ENCODE data around the gene KRT25.

DNA sequence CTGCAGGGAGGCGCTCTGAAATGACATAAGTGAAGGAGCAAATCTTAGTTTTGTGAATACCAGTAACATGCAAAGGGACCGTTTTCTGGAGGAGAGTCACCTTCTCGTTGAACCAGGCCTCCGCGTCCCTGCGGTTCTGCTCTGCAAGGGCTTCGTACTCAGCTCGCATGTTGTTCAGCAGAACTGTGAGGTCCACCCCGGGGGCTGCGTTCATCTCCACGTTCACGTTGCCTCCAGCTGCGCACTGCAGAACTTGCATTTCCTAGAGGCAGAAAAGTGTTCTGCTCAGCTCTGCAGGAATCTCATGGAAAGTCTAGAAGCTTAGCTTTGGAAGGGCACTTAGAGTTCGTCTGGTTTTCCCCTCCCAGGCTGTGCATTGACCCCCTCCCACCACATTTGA lies 4.1 kb downstream of the KRT25 start:
- TF ChIP-seq, protein P1, sequence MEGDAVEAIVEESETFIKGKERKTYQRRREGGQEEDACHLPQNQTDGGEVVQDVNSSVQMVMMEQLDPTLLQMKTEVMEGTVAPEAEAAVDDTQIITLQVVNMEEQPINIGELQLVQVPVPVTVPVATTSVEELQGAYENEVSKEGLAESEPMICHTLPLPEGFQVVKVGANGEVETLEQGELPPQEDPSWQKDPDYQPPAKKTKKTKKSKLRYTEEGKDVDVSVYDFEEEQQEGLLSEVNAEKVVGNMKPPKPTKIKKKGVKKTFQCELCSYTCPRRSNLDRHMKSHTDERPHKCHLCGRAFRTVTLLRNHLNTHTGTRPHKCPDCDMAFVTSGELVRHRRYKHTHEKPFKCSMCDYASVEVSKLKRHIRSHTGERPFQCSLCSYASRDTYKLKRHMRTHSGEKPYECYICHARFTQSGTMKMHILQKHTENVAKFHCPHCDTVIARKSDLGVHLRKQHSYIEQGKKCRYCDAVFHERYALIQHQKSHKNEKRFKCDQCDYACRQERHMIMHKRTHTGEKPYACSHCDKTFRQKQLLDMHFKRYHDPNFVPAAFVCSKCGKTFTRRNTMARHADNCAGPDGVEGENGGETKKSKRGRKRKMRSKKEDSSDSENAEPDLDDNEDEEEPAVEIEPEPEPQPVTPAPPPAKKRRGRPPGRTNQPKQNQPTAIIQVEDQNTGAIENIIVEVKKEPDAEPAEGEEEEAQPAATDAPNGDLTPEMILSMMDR (IDR thresholded peaks at IDR 0.05) = no peak
- no peak for TF ChIP-seq POLR2A (IDR thresholded peaks at IDR 0.05)
